ENCODE results near the gene BRCA1.

Gene BRCA1

GRCh38 chr17:43074869-43075268, 50.3 kb downstream of the BRCA1 start:
- DNase-seq (ENCODE audit: low read depth) = no peak
- no peak overlapping the region for H3K4me3 ChIP-seq (ENCODE audit: control insufficient read depth, low read depth, low read length)
- no peak for TF ChIP-seq CTCF (conservative IDR thresholded peaks at IDR 0.05; ENCODE audit: control insufficient read depth, insufficient read depth, low read depth, low read length)

- no peak for TF ChIP-seq CTCF (conservative IDR thresholded peaks at IDR 0.05; ENCODE audit: control insufficient read depth, insufficient read depth, low read depth, low read length)
- no peak overlapping the region for H3K4me3 ChIP-seq (ENCODE audit: control insufficient read depth, low read depth, low read length)
- DNase-seq (ENCODE audit: low read depth) = no peak
Measured at GRCh38 chr17:43070872-43071271, 54.3 kb downstream of the BRCA1 start.

GRCh38 chr17:43070257-43070656, 54.9 kb downstream of the BRCA1 start:
- TF ChIP-seq CTCF (conservative IDR thresholded peaks at IDR 0.05; ENCODE audit: control insufficient read depth, insufficient read depth, low read depth, low read length) = no peak
- no peak overlapping the region for H3K4me3 ChIP-seq (ENCODE audit: control insufficient read depth, low read depth, low read length)
- DNase-seq (ENCODE audit: low read depth) = no peak

- no peak for DNase-seq (ENCODE audit: low read depth)
- no peak overlapping the region for H3K4me3 ChIP-seq (ENCODE audit: control insufficient read depth, low read depth, low read length)
- TF ChIP-seq CTCF (conservative IDR thresholded peaks at IDR 0.05; ENCODE audit: control insufficient read depth, insufficient read depth, low read depth, low read length) = no peak
Measured at GRCh38 chr17:43069368-43069898, 55.7 kb downstream of the BRCA1 start.

GRCh38 chr17:43068570-43069367, 56.4 kb downstream of the BRCA1 start:
- no peak for TF ChIP-seq CTCF (conservative IDR thresholded peaks at IDR 0.05; ENCODE audit: control insufficient read depth, insufficient read depth, low read depth, low read length)
- H3K4me3 ChIP-seq (ENCODE audit: control insufficient read depth, low read depth, low read length) = no peak overlapping the region
- DNase-seq (ENCODE audit: low read depth) = no peak

- TF ChIP-seq CTCF (conservative IDR thresholded peaks at IDR 0.05; ENCODE audit: control insufficient read depth, insufficient read depth, low read depth, low read length) = no peak
- no peak overlapping the region for H3K4me3 ChIP-seq (ENCODE audit: control insufficient read depth, low read depth, low read length)
Measured at GRCh38 chr17:43062984-43063638, 62.1 kb downstream of the BRCA1 start.

More at GRCh38 chr17:43062984-43063638, 62.1 kb downstream of the BRCA1 start:
- no peak for DNase-seq (ENCODE audit: low read depth)

Measured in fibroblast of mammary gland (primary cell).